A204.1 (cell line): ENCODE results near the gene GBA2.

Experiments
- FAIRE-seq: peaks from 2 replicates; lab custom pipeline; 2012; peaks lifted over from hg19 to GRCh38; lab: Jason Lieb, UNC

GBA2 gene

DNA sequence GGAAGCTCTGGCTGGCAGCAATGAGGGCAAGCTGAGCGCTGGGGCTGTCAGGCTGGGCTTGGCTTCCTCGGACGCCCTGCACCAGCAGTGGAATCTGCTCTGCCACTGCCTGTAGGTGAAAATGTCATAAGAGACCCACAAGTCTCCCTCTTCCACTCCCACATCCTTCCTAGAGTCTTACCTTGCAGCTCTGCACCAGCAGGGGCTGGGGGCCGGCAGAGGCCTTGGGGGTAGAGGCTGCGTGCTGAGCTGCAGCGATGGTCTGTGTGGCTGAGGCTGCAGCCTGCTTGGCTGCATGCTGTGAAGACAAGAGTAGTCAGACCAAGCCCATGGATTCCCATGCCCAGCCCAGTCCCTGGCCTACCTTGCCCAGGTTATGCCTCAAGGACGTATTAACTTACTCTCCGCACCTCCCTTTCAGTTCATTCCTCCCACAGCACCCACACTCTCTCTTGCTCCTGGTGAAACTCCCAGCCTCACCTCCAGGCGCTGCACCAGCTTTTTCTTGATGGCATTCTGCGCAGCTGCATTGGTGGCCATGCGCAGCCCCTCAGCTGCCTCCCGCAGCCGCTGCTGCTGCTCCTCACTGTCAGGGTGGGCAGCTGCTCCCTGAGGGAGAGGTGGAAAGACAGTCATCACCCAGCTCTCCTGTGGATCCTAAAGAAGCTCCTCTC lies 34.3 kb downstream of the GBA2 start:
- FAIRE-seq: no peak

GRCh38 chr9:35714123-35714522 lies 34.9 kb downstream of the GBA2 start:
- no peak for FAIRE-seq

DNA sequence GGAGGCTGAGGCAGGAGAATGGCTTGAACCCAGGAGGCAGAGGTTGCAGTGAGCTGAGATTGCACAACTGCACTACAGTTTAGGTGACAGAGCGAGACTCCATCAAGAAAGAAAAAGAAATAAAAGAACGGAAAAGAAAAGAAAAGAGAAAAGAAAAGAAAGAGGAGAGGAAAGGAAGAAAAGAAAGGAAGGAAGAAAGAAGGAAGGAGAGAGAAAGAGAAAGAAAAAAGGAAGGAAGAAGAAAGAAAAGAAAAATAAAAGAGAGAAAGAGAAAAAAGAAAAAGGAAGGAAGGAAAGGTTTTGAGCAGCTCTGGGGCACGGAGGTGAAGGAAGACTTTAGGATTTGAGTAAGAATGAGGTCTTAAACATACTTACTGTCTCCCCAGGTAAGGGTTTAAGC lies 35.5 kb downstream of the GBA2 start:
- no peak for FAIRE-seq

GRCh38 chr9:35712762-35713400 lies 36.1 kb downstream of the GBA2 start:
- no peak for FAIRE-seq

- FAIRE-seq: no peak
These were observed 37.3 kb downstream of the GBA2 start for GRCh38 chr9:35711501-35712428.

DNA sequence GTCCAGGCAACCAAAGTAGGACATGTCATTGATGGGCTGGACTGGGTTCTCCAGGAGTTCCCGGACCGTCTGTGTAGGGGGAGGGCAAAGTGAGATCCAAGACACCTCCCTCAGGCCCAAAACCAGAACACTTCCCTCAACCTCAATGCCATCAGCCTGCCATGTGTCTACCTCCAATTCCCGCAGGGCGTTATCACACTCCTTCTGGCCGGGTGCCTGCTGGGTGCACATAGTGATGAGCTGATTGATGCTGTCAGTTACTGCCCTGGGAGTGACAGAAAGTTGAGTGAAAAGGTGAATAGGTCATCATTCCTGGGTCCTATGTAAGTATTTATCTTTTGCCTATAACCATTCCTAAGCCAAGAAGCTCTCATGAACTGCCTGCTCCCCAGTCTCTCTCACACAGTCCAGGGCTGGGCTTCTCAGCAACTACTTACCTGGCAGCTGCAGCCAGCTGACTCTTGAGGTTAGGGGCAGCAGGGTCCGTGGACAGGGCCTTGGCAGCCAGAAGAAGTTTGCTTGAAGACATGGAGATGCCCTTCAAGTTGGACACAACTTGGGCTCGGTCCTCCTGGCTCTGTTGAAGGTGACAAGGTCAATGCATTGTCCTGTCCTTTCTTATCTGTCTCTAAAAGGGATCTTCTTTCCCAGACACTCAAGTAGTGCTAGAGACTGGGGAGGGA lies 38.1 kb downstream of the GBA2 start:
- no peak for FAIRE-seq

DNA sequence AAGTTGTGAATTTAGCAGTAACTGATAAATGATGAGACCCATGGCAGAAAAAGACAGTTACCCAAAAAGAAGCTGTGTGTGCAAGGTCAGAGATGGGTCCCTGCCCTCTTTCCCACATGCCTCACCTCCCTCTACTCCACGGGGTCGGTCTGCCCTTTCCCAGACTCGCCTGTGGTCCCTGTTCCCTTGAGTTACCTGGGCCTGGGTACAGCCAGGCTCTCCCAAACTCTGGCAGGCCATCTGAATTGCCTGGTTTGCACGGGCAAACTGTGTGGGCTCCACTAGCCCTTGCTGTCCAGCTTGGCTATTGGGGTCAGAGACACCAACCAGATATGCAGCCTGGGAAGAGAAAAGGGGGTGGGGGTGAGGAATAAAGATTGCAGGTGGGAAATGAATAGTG lies 40.9 kb downstream of the GBA2 start:
- FAIRE-seq: no peak

- no peak for FAIRE-seq
These were observed 42.1 kb downstream of the GBA2 start for GRCh38 chr9:35706951-35707350.

GRCh38 chr9:35705836-35706430 lies 43.1 kb downstream of the GBA2 start:
- FAIRE-seq: no peak

DNA sequence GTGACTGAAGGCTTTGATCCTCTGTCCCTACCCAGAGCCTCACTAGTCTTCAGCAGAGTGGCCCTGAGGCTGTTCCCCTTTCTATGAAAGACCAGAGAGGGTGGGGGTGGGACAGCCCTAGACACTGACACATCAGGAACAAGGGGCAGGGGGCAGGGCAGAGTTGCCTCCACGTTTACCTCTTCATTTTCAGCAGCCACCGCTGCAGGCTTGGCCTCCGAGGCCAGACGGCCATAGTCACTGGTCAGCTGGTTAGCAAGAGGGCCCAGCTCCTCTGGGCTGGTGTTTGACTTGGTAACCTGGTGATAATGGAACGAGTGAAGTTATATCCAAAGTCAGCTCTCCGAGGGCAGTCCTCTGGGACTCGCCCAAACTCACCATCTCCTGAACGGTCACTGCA lies 43.7 kb downstream of the GBA2 start:
- FAIRE-seq: no peak

GRCh38 chr9:35703906-35704672 lies 44.9 kb downstream of the GBA2 start:
- FAIRE-seq: no peak

GRCh38 chr9:35702696-35703095 lies 46.3 kb downstream of the GBA2 start:
- no peak for FAIRE-seq

GRCh38 chr9:35700942-35701341 lies 48.1 kb downstream of the GBA2 start:
- FAIRE-seq: no peak

DNA sequence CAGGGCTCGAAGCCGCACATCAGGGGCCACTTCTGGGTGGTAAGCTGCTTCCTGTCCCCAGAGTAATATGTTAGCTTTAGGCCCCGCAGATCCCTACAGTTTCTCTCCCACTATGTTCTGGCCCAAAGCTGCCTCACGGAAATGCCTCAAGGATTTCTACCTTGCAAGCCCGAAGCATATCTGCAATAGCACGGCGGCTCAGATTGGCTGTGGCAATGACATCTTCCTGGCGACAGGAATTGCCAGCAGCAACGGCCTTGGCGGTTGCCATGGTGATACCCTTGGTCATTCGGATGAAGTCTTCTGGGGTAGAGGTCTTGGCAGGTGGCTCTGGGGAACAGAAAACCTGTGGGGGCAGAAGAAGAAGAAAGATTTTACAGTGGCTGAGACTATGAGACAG lies 49.0 kb downstream of the GBA2 start:
- no peak for FAIRE-seq

GRCh38 chr9:35698231-35698630 lies 50.8 kb downstream of the GBA2 start:
- FAIRE-seq: no peak

- no peak for FAIRE-seq
These were observed 51.5 kb downstream of the GBA2 start for GRCh38 chr9:35697486-35697885.

DNA sequence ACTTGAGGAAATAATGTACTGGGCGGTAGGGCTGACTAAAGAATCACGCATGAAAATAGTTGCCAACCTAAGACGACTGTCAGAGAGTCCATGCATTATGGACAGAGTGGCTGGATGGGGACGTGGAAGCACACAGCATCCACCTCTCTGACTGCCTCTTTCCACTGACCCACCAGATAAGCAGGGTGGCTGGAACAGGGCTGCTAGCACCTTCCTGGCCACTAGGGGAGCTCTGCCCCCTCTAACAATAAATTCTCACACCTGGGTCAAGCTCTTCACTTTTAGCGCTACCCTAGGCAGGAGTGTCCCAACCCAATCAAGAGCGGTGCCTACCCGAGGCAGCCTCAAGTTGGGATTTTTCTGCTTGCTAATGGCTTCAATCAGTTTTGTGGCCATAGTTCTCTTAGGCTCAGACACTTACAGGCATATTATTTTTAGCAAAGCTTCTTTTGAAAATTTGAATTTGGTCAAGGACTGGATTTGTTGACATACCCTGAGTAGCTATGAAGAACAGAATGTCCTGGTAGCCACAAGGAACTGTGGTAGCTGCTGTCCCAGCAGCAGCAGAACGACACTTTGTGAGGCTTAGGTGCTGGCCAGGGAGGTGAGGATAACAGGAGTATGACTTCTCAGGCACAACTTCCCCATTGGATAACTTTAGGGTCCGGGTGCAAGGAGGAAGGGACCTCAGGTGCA lies 52.4 kb downstream of the GBA2 start:
- FAIRE-seq: no peak

DNA sequence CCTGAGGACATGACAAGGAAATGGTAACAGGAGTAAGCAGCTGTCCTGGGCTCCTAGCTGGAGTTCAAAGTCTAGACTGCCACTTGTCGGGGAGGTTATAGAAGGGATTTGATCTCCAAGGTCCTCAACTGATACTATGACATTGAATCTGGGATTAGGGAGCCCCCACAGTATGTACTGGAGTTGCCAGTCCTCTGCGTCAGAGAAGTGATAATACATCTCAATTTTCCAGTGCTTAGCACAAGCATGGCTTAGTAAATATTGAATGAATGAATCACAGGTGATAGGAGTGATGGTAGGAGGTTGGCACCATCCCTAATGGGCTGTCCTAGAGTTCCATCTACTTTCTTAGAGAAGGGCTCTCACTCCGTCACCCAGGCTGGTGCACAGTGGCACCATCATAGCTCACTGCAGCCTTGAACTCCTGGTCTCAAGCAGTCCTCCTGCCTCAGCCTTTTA lies 53.1 kb downstream of the GBA2 start:
- FAIRE-seq: no peak

- no peak for FAIRE-seq
These were observed 57.2 kb downstream of the GBA2 start for GRCh38 chr9:35691757-35692301.

GRCh38 chr9:35691334-35691650 lies 57.7 kb downstream of the GBA2 start:
- FAIRE-seq: no peak
